HepG2 (cell line): ENCODE data around the gene MCAT. TPM values are rescaled to one million over a fixed set of nuclear protein-coding genes. Genes with fewer than 3 reads are reported as not detected.
A peak's percentile ranks its signal among the peaks of the same experiment; 100 is the strongest.

ENCODE experiments used
- ATAC-seq: fragments of 200-7000 bp; cut with Tn5 transposase; 3 replicates; pipeline ENCODE4 v1.9.1; 2020; ENCODE audit warnings: mild to moderate bottlenecking, moderate library complexity
- BruUV-seq: library from RNA; stranded (reverse); fragments of 400-500 nt; replicated peaks from 2 replicates; lab custom pipeline; 2021; lab: Mats Ljungman, UMichigan
- CTCF ChIA-PET: fragments of 300-600 bp; formaldehyde crosslinking; extraction: SDS; loops from one replicate; lab custom pipeline; 2021; ENCODE audit warnings: low total read pairs, inconsistent platforms, low intra/inter-chr PET ratio; lab: Yijun Ruan, JAX
- POLR2A ChIA-PET: fragments of 350-600 bp; sonication (Branson Sonifier 250); formaldehyde crosslinking; loops from one replicate; lab custom pipeline; 2020; ENCODE audit warnings: antibody characterized with exemption, inconsistent platforms; lab: Yijun Ruan, JAX
- DNase-seq: peaks from one replicate; pipeline ENCODE4 v3.0.0-alpha.2; 2015; ENCODE audit warnings: low spot score
- FAIRE-seq: peaks from 3 replicates; lab custom pipeline; 2011; peaks lifted over from hg19 to GRCh38; lab: Jason Lieb, UNC
- H2AFZ ChIP-seq: one replicate; pipeline ENCODE4 v1.6.1; 2011; ENCODE audit warnings: low read length, inconsistent platforms
- H3K27ac ChIP-seq: fragments of 300-600 bp; 3 replicates; pipeline ENCODE4 v1.8.0; 2011; ENCODE audit warnings: mixed run types, mild to moderate bottlenecking, mixed read lengths, low read length, inconsistent platforms; ENCODE audit not compliant: insufficient read depth; ENCODE audit errors: extremely low read length
- H3K27me3 ChIP-seq, 2 experiments: fragments of 200-600 bp in 1 of 2; 2 replicates in 1 of 2; 3 replicates in 1 of 2; pipeline versions ENCODE4 v1.6.0 to v1.8.0; 2011; ENCODE audit warnings: low read length in 2 of 2, mild to moderate bottlenecking in 2 of 2, moderate library complexity in 2 of 2, inconsistent platforms in 1 of 2; ENCODE audit not compliant: insufficient read depth in 2 of 2, control insufficient read depth in 1 of 2
- H3K36me3 ChIP-seq, 2 experiments: fragments of 200-600 bp in 1 of 2; replicated peaks in 1 of 2; 2 replicates in 1 of 2; 3 replicates in 1 of 2; pipeline versions ENCODE4 v1.5.1 to v1.8.0; 2011; ENCODE audit warnings: low read length in 2 of 2, inconsistent platforms in 1 of 2; ENCODE audit not compliant: insufficient read depth in 2 of 2, control insufficient read depth in 1 of 2
- H3K4me1 ChIP-seq: 2 replicates; pipeline ENCODE4 v1.5.1; 2012; ENCODE audit warnings: low read length, inconsistent platforms; ENCODE audit not compliant: insufficient read depth
- H3K4me2 ChIP-seq: 2 replicates; pipeline ENCODE4 v1.6.0; 2011; ENCODE audit warnings: low read depth, low read length, inconsistent platforms
- H3K4me3 ChIP-seq, 3 experiments: fragments of 200-600 bp in 1 of 3; sonication (generic), shearing (Covaris generic) in 1 of 3; replicated peaks in 1 of 3; 2 replicates each; pipeline ENCODE4 v1.5.1; 2011 to 2016; ENCODE audit warnings: low read length in 3 of 3, inconsistent platforms in 2 of 3, low read depth in 2 of 3, mild to moderate bottlenecking in 2 of 3, control low read depth in 1 of 3, mixed read lengths in 1 of 3; ENCODE audit not compliant: insufficient read depth in 1 of 3
- H3K79me2 ChIP-seq: one replicate; pipeline ENCODE4 v1.6.1; 2011; ENCODE audit warnings: low read length, inconsistent platforms; ENCODE audit not compliant: insufficient read depth
- H3K9ac ChIP-seq: 2 replicates; pipeline ENCODE4 v1.6.0; 2011; ENCODE audit warnings: mild to moderate bottlenecking, low read depth, low read length, inconsistent platforms; ENCODE audit not compliant: insufficient read depth
- H3K9me3 ChIP-seq: 2 replicates; pipeline ENCODE4 v1.5.1; 2012; ENCODE audit warnings: mild to moderate bottlenecking, low read length
- H4K20me1 ChIP-seq: 2 replicates; pipeline ENCODE4 v1.6.0; 2011; ENCODE audit warnings: inconsistent platforms, mild to moderate bottlenecking, low read length, moderate library complexity; ENCODE audit not compliant: insufficient read depth
- BORCS8-MEF2B ChIP-seq: sonication (generic); formaldehyde crosslinking; IDR thresholded peaks from 2 replicates; pipeline ENCODE4 v1.8.0; 2022; ENCODE audit warnings: mild to moderate bottlenecking, missing genetic modification reagents
- DPF2 ChIP-seq: sonication (generic); formaldehyde crosslinking; IDR thresholded peaks from 2 replicates; pipeline ENCODE4 v1.4.0; 2020; ENCODE audit warnings: mild to moderate bottlenecking, low read depth, missing genetic modification reagents, borderline replicate concordance
- EHMT2 ChIP-seq: fragments of 200-600 bp; sonication (generic); IDR thresholded peaks from 2 replicates; pipeline ENCODE4 v1.7.0; 2017; ENCODE audit warnings: antibody characterized with exemption, low read depth, low read length, borderline replicate concordance
- ELF3 ChIP-seq: IDR thresholded peaks from 2 replicates; pipeline ENCODE4 v1.6.1; 2016; ENCODE audit warnings: missing genetic modification reagents, missing compliant biosample characterization
- ELK4 ChIP-seq: sonication (generic); formaldehyde crosslinking; IDR thresholded peaks from 2 replicates; pipeline ENCODE4 v1.9.0; 2021; ENCODE audit warnings: missing genetic modification reagents, borderline replicate concordance
- FOSL2 ChIP-seq: sonication (generic); formaldehyde crosslinking; IDR thresholded peaks from 2 replicates; pipeline ENCODE4 v1.4.0; 2020; ENCODE audit warnings: missing genetic modification reagents
- KLF16 ChIP-seq, 2 experiments: sonication (generic) in 1 of 2; formaldehyde crosslinking in 1 of 2; IDR thresholded peaks; 2 replicates each; pipeline versions ENCODE4 v1.6.1 to v1.8.0; 2016 to 2023; ENCODE audit warnings: missing genetic modification reagents in 2 of 2, missing compliant biosample characterization in 1 of 2
- PAXIP1 ChIP-seq: sonication (generic); formaldehyde crosslinking; conservative IDR thresholded peaks from 2 replicates; pipeline ENCODE4 v1.4.0; 2020; ENCODE audit warnings: mild to moderate bottlenecking, missing genetic modification reagents, moderate library complexity
- RARA ChIP-seq: IDR thresholded peaks from 2 replicates; pipeline ENCODE4 v1.6.1; 2016; ENCODE audit warnings: missing genetic modification reagents, missing compliant biosample characterization
- SRY ChIP-seq: sonication (generic); formaldehyde crosslinking; IDR thresholded peaks from 2 replicates; pipeline ENCODE4 v1.8.0; 2022; ENCODE audit warnings: mild to moderate bottlenecking, missing genetic modification reagents
- TAF1 ChIP-seq: sonication (generic); formaldehyde crosslinking; IDR thresholded peaks from 2 replicates; pipeline ENCODE4 v1.4.0; 2020; ENCODE audit warnings: missing genetic modification reagents
- XBP1 ChIP-seq: sonication (generic); formaldehyde crosslinking; IDR thresholded peaks from 2 replicates; pipeline ENCODE4 v1.5.0; 2020; ENCODE audit warnings: missing genetic modification reagents
- ZBTB38 ChIP-seq: sonication (generic); formaldehyde crosslinking; IDR thresholded peaks from 2 replicates; pipeline ENCODE4 v1.5.1; 2020; ENCODE audit warnings: mild to moderate bottlenecking, missing genetic modification reagents
- ZNF224 ChIP-seq: sonication (generic); formaldehyde crosslinking; IDR thresholded peaks from 2 replicates; pipeline ENCODE4 v1.5.0; 2020; ENCODE audit warnings: mild to moderate bottlenecking, missing genetic modification reagents
- ZNF431 ChIP-seq: sonication (generic); formaldehyde crosslinking; IDR thresholded peaks from 2 replicates; pipeline ENCODE4 v1.9.0; 2022; ENCODE audit warnings: missing genetic modification reagents, low read depth, mild to moderate bottlenecking, borderline replicate concordance
- ZNF567 ChIP-seq: sonication (generic); formaldehyde crosslinking; IDR thresholded peaks from 2 replicates; pipeline ENCODE4 v1.8.1; 2023; ENCODE audit warnings: mild to moderate bottlenecking, missing genetic modification reagents, borderline replicate concordance
- ZNF589 ChIP-seq: sonication (generic); formaldehyde crosslinking; conservative IDR thresholded peaks from 2 replicates; pipeline ENCODE4 v1.8.0; 2022; ENCODE audit warnings: mild to moderate bottlenecking, moderate library complexity, missing genetic modification reagents
- ZUFSP ChIP-seq: sonication (generic); formaldehyde crosslinking; IDR thresholded peaks from 2 replicates; pipeline ENCODE4 v1.9.0; 2021; ENCODE audit warnings: missing genetic modification reagents, mild to moderate bottlenecking, borderline replicate concordance
- WGBS: methylation state at CpG from one replicate; pipeline ENCODE4 v1.1.6; 2017; ENCODE audit warnings: low lambda C conversion rate; 5-methylcytosine and 5-hydroxymethylcytosine counted together
- in situ Hi-C: cut with HindIII; loops from 2 replicates; pipeline ENCODE4 v1.10.0; 2017; ENCODE audit warnings: low pct_unique_long_range_greater_than_20kb; ENCODE audit not compliant: extremely low pct_ligation_motif_present
- intact Hi-C: fragments of 100-400 bp; cut with micrococcal nuclease; formaldehyde crosslinking; loops from one replicate; pipeline ENCODE4 v1.10.0; 2022; ENCODE audit not compliant: unreplicated experiment
- polyA plus RNA-seq, 8 experiments: library from polyadenylated mRNA; depleted of rRNA in 3 of 8; stranded (reverse) in 7 of 8; unstranded in 1 of 8; fragments of >200 nt; fragmentation: Illumina TruSeq in 4 of 8; extraction: Trizol in 4 of 8; gene quantifications; 2 replicates each; pipeline versions ENCODE4 v1.2.1 to v1.2.3, GENCODE V29; 2011 to 2016; ENCODE audit warnings: low read depth in 4 of 8, missing spikeins in 1 of 8, mixed read lengths in 1 of 8; ENCODE audit not compliant: insufficient read depth in 1 of 8
- total RNA-seq, 5 experiments: library from RNA; depleted of rRNA; stranded (reverse); fragments of >200 nt; fragmentation: Illumina TruSeq; extraction: Trizol; gene quantifications; 2 replicates each; pipeline ENCODE4 v1.2.3, GENCODE V29; 2016; ENCODE audit warnings: low read depth in 1 of 5

MCAT gene
- total and polyA plus RNA-seq, 2 of the 13 experiments (the other 11 are each of a cell fraction or from before 2014, with no cell fraction given) = 9.3 to 16.7 TPM

GRCh38 chr22:43183496-43184277, 40.5 kb upstream of the MCAT start:
- intact Hi-C loops = no loop called here
- Histone ChIP-seq H3K9ac (no peak overlapping the region), H3K27me3 (no peaks in the 10 kb centered on the region), H2AFZ (no peak overlapping the region), H3K79me2 (peaks cover 14% of the 10 kb centered on the region), H3K27ac (no peak overlapping the region), H3K9me3 (no peaks in the 10 kb centered on the region), H3K4me3 (no peak overlapping the region), H3K4me1 (peaks cover 36% of the 10 kb centered on the region), H3K36me3 (peaks cover 7 to 23% of the 10 kb centered on the region in 2 experiments; a peak in 4 of 5 replicates), H3K4me2 (0 out of 2 replicates have a peak overlapping the region, but pooled peaks have one; percentile 14), H4K20me1 (no peaks in the 10 kb centered on the region)
- ATAC-seq (no peak), FAIRE-seq (no peak), DNase-seq (peak; percentile 67)
- ChIA-PET POLR2A (no interaction called here), CTCF (no interaction called here)
- in situ Hi-C loops = no loop called here
- TSS peak; percentile 38 for BruUV-seq
- WGBS = 59% methylated on average over 10 of the region's 12 CpGs
- TF ChIP-seq RARA (no peak), SRY (CRISPR knock-in tag) (no peak), BORCS8-MEF2B (CRISPR knock-in tag) (no peak), ZUFSP (no peak), ZNF567 (no peak), TAF1 (0 out of 2 replicates have a peak, but pooled peaks have one; percentile 4), ELK4 (CRISPR knock-in tag) (no peak), ELF3 (CRISPR knock-in tag) (0 out of 2 replicates have a peak, but pooled peaks have one; percentile 15), ZNF224 (no peak), ZNF589 (CRISPR knock-in tag) (no peak), PAXIP1 (CRISPR knock-in tag) (no peak), ZBTB38 (CRISPR knock-in tag) (peak; percentile 84), KLF16 (CRISPR knock-in tag; IDR thresholded peaks at IDR 0.05) (0 out of 4 replicates have a peak, but pooled peaks of 1 of the 2 experiments have one; percentile 30), EHMT2 (no peak), ZNF431 (CRISPR knock-in tag) (no peak), XBP1 (no peak), FOSL2 (CRISPR knock-in tag) (peak; percentile 63), DPF2 (CRISPR knock-in tag) (no peak)
